ENCODE data around the gene PLK1.

- TF ChIP-seq CTCF (IDR thresholded peaks at IDR 0.05): no peak
- TF ChIP-seq POLR2A (IDR thresholded peaks at IDR 0.05): no peak
- no peak for TF ChIP-seq EP300 (IDR thresholded peaks at IDR 0.05)
Measured at GRCh38 chr16:23701045-23701444, 22.4 kb downstream of the PLK1 start.
